Endodermal cell (in vitro differentiated cells): ENCODE results near the gene APMAP. TPM values are rescaled to one million over a fixed set of nuclear protein-coding genes. Genes with fewer than 3 reads are reported as not detected.
A peak's percentile ranks its signal among the peaks of the same experiment; 100 is the strongest.

Experiments
- DNase-seq: peaks from one replicate; pipeline ENCODE4 v3.0.0-alpha.2; 2017
- H3K27ac ChIP-seq: 2 replicates; pipeline ENCODE4 v1.5.1; 2013; ENCODE audit warnings: mild to moderate bottlenecking, low read depth, low read length, moderate library complexity
- H3K27me3 ChIP-seq: 2 replicates; pipeline ENCODE4 v1.6.1; 2013; ENCODE audit warnings: mild to moderate bottlenecking, low read length, moderate library complexity; ENCODE audit not compliant: insufficient read depth, control insufficient read depth, poor library complexity, severe bottlenecking
- H3K36me3 ChIP-seq: 2 replicates; pipeline ENCODE4 v1.7.0; 2013; ENCODE audit warnings: mild to moderate bottlenecking, low read length, moderate library complexity; ENCODE audit not compliant: control insufficient read depth, insufficient read depth
- H3K4me1 ChIP-seq: one replicate; pipeline ENCODE4 v1.7.0; 2013; ENCODE audit warnings: low read length; ENCODE audit not compliant: control insufficient read depth, insufficient read depth
- H3K4me3 ChIP-seq: 2 replicates; pipeline ENCODE4 v1.5.1; 2013; ENCODE audit warnings: mild to moderate bottlenecking, low read length, moderate library complexity
- H3K9ac ChIP-seq: 2 replicates; pipeline ENCODE4 v1.6.1; 2013; ENCODE audit warnings: mild to moderate bottlenecking, low read length, moderate library complexity; ENCODE audit not compliant: poor library complexity, severe bottlenecking; ENCODE audit errors: extremely low read depth
- H3K9me3 ChIP-seq: 2 replicates; pipeline ENCODE4 v1.6.1; 2013; ENCODE audit warnings: mild to moderate bottlenecking, low read length, moderate library complexity; ENCODE audit not compliant: control insufficient read depth
- H3K27ac Mint-ChIP-seq: 2 replicates; pipeline ENCODE4 v1.8.0; 2020; ENCODE audit warnings: mixed read lengths
- H3K27me3 Mint-ChIP-seq: 2 replicates; pipeline ENCODE4 v1.8.0; 2021; ENCODE audit warnings: mild to moderate bottlenecking, mixed read lengths; ENCODE audit not compliant: insufficient read depth
- H3K36me3 Mint-ChIP-seq: 2 replicates; pipeline ENCODE4 v1.8.0; 2020; ENCODE audit warnings: low read depth, mixed read lengths
- H3K4me1 Mint-ChIP-seq: 2 replicates; pipeline ENCODE4 v1.8.0; 2020; ENCODE audit warnings: mixed read lengths
- H3K4me3 Mint-ChIP-seq: 2 replicates; pipeline ENCODE4 v1.8.0; 2020; ENCODE audit warnings: mild to moderate bottlenecking, moderate library complexity, mixed read lengths
- H3K9me3 Mint-ChIP-seq: 2 replicates; pipeline ENCODE4 v1.8.0; 2020; ENCODE audit warnings: mild to moderate bottlenecking, mixed read lengths
- WGBS, 2 experiments: methylation state at CpG; one replicate each; pipeline versions ENCODE4 v1.1.5 to v1.1.7; 2013; ENCODE audit warnings: missing lambda C conversion rate in 2 of 2, mixed read lengths in 1 of 2; ENCODE audit not compliant: insufficient coverage in 1 of 2, insufficient read length in 1 of 2; 5-methylcytosine and 5-hydroxymethylcytosine counted together
- total RNA-seq, 2 donors: library from RNA; stranded (reverse); fragmentation: NEBNext Ultra II Directional in 1 of 2; extraction: Animal tissue kit (Norgen Biotek cat#: 25700) in 1 of 2; gene quantifications; 2 replicates in 1 of 2; 3 replicates in 1 of 2; pipeline ENCODE4 v1.2.1, GENCODE V29; 2021
- TF ChIP-seq, protein P1 (sequence below): fragments of 200-600 bp; sonication (generic); conservative IDR thresholded peaks from 2 replicates; pipeline ENCODE4 v1.5.0; 2021; ENCODE audit warnings: antibody characterized with exemption, mild to moderate bottlenecking

The APMAP gene
- total RNA-seq, 2 donors from 2014 or later: 60.2 to 65.6 TPM

DNA sequence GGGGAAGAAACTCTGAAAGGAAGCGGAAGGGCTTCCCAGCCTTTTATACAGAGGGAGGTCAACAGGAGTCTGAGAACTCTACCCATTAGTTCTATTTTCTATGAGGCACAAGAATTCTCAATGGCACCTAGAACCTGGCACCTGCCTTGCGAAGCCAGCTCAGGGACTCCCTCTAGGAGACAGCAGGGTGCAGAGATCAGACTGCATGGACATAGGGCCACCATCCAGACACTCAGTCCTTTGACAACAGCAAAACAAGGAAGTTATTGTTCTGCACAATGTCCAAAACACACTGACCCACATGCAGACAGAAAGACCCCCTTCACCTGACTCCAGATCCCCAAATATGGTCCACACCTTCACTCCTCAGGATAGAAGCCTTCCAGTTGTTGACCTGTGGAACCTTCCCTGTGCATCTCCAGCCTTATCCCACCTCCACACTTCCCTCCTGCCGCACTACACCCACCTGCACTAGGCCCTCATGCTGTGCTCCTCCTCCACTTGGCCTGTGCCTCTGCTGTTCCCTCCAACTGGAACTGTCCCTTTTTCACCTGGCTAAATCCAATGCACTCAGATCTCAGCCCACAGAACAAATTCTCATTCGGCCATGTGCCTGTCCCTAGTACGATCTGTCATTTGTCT, 37.6 kb upstream of the APMAP start:
- Mint-ChIP-seq H3K27ac (no peak overlapping the region), H3K9me3 (no peaks in the 10 kb centered on the region), H3K27me3 (peaks cover 7% of the 10 kb centered on the region), H3K4me1 (no peaks in the 10 kb centered on the region), H3K4me3 (no peak overlapping the region), H3K36me3 (no peaks in the 10 kb centered on the region)
- no peaks in the 10 kb centered on the region for H3K27me3 ChIP-seq
- H3K4me3 ChIP-seq: no peak overlapping the region
- no peak for DNase-seq
- no peaks in the 10 kb centered on the region for H3K4me1 ChIP-seq
- TF ChIP-seq, protein P1, sequence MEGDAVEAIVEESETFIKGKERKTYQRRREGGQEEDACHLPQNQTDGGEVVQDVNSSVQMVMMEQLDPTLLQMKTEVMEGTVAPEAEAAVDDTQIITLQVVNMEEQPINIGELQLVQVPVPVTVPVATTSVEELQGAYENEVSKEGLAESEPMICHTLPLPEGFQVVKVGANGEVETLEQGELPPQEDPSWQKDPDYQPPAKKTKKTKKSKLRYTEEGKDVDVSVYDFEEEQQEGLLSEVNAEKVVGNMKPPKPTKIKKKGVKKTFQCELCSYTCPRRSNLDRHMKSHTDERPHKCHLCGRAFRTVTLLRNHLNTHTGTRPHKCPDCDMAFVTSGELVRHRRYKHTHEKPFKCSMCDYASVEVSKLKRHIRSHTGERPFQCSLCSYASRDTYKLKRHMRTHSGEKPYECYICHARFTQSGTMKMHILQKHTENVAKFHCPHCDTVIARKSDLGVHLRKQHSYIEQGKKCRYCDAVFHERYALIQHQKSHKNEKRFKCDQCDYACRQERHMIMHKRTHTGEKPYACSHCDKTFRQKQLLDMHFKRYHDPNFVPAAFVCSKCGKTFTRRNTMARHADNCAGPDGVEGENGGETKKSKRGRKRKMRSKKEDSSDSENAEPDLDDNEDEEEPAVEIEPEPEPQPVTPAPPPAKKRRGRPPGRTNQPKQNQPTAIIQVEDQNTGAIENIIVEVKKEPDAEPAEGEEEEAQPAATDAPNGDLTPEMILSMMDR: no peak
- no peaks in the 10 kb centered on the region for H3K9me3 ChIP-seq
- H3K36me3 ChIP-seq: no peaks in the 10 kb centered on the region
- H3K9ac ChIP-seq: no peak overlapping the region
- WGBS, 2 experiments: 90 to 93% methylated on average over 5 of the region's 5 CpGs
- H3K27ac ChIP-seq: no peak overlapping the region

DNA sequence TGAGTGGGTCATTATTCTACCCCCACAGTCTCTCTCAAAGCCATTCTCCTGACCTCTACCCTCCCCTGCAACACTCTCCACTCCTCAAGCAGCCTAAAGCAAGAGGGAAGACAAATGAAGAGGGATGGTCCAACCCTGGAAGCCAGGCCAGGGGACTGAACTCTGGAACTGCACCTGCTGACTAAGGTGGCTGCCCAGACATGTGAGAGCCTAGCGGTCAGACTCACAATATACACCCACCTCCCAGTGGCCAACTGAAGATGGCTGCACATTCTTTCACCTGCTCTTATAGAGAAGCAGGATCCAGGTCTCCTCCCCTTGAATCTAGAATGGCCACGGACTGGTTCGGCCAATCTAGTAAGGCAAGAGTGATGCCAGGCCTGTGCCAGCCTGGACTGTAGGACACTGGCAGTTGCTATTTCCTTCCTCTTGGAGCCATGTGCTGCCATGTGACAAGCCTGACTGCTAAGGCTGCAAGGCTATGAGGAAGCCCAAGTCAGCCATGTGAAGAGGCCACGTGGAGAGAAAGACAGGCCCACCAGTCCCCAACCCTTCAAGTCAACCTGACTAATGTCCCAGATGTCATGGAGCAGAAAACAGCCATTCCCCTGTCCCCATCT, 33.5 kb upstream of the APMAP start:
- TF ChIP-seq, protein P1: no peak

GRCh38 chr20:25025091-25025861, 32.7 kb upstream of the APMAP start:
- no peaks in the 10 kb centered on the region for H3K4me1 ChIP-seq
- no peaks in the 10 kb centered on the region for H3K27me3 ChIP-seq
- no peaks in the 10 kb centered on the region for H3K9me3 ChIP-seq
- no peak overlapping the region for H3K27ac ChIP-seq
- peak; percentile 34 for DNase-seq
- Mint-ChIP-seq H3K4me1 (no peaks in the 10 kb centered on the region), H3K27me3 (peaks cover 5% of the 10 kb centered on the region), H3K36me3 (no peaks in the 10 kb centered on the region), H3K27ac (no peak overlapping the region), H3K9me3 (no peaks in the 10 kb centered on the region), H3K4me3 (no peak overlapping the region)
- no peaks in the 10 kb centered on the region for H3K36me3 ChIP-seq
- no peak overlapping the region for H3K9ac ChIP-seq
- H3K4me3 ChIP-seq: no peak overlapping the region
- TF ChIP-seq, protein P1: no peak
- WGBS, 2 experiments: 89 to 94% methylated on average over 9 to 14 of the region's 14 CpGs

More for the DNA sequence above, 33.5 kb upstream of the APMAP start:
- Histone ChIP-seq H3K9me3 (no peaks in the 10 kb centered on the region), H3K9ac (no peak overlapping the region), H3K4me1 (no peaks in the 10 kb centered on the region), H3K4me3 (no peak overlapping the region), H3K27ac (no peak overlapping the region), H3K27me3 (no peaks in the 10 kb centered on the region), H3K36me3 (no peaks in the 10 kb centered on the region)
- DNase-seq: peak; percentile 24
- Mint-ChIP-seq H3K9me3 (no peaks in the 10 kb centered on the region), H3K36me3 (no peaks in the 10 kb centered on the region), H3K4me3 (no peak overlapping the region), H3K27ac (no peak overlapping the region), H3K27me3 (peaks cover 7% of the 10 kb centered on the region), H3K4me1 (no peaks in the 10 kb centered on the region)
- WGBS, 2 experiments: 81 to 93% methylated on average over 3 to 4 of the region's 4 CpGs
